HG03469 (cell line): Measurements from ENCODE around the gene GLT8D2.
A peak's percentile ranks its signal among the peaks of the same experiment; 100 is the strongest.

Experiments used
- ATAC-seq: cut with Tn5 transposase; IDR thresholded peaks from one replicate; pipeline ENCODE4 v1.9.1; 2021; ENCODE audit warnings: mild to moderate bottlenecking, moderate library complexity, moderate number of reproducible peaks; ENCODE audit not compliant: unreplicated experiment

GLT8D2 gene

GRCh38 chr12:103956509-103957027 is 93.4 kb downstream of the GLT8D2 start:
- peak; percentile 10 for ATAC-seq

DNA sequence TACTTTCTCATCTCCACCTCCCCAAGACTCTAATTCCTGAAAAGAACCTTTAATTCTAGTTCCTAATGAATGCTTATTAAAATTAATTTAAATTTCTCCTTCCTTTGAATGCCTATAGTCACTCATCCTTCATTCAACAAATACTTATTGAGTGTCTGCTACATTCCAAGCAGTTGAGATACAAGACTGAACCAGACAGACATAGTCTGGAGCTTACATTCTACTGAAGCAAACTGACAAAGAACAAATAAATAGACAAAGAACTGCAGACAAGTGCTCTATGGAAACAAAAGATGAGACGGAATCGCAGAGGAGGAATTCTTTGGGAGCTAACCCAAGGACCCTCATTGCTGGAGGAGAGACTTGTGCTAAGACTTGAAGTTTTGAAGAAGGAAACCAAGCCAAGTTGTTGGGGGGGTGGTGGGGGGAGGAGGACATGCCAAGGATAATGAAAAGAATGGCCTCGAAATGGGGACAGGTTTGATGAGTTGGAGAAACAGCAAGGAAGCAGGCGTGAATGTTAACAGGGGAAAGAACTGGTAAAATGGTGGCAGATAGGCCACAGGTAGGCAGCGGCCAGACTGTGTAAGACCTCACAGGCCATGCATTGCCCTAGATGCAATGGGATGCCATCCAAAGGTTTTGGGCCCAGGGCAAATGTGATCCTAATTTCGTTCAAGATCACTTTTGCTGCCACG is 94.0 kb downstream of the GLT8D2 start:
- ATAC-seq, result no peak

- no peak for ATAC-seq
Observed at GRCh38 chr12:103952497-103952896, 97.5 kb downstream of the GLT8D2 start.

- no peak for ATAC-seq
Observed at GRCh38 chr12:103948746-103949406, 101.1 kb downstream of the GLT8D2 start.

GRCh38 chr12:103947871-103948555 is 102.0 kb downstream of the GLT8D2 start:
- no peak for ATAC-seq

- no peak for ATAC-seq
Observed at GRCh38 chr12:103944964-103945363, 105.0 kb downstream of the GLT8D2 start.
